ENCODE data around the gene RPL37A.

Gene RPL37A

GRCh38 chr2:216493334-216493685 is 5.3 kb upstream of the RPL37A start:
- peak overlapping the region; percentile 51 for H3K27ac ChIP-seq
- no peak for DNase-seq (ENCODE audit: low spot score)
- POLR2A ChIA-PET (ENCODE audit: low non-redundant PET) = no interaction called here
- no peak for TF ChIP-seq CTCF (conservative IDR thresholded peaks at IDR 0.05; ENCODE audit: low read depth)
- CTCF ChIA-PET = no interaction called here

- CTCF ChIA-PET = no interaction called here
- TF ChIP-seq CTCF (conservative IDR thresholded peaks at IDR 0.05; ENCODE audit: low read depth) = no peak
- no peak for DNase-seq (ENCODE audit: low spot score)
- POLR2A ChIA-PET (ENCODE audit: low non-redundant PET) = no interaction called here
- peak overlapping the region; percentile 58; the same call in 1 of the 2 replicates for H3K27ac ChIP-seq
These were observed 3.0 kb upstream of the RPL37A start for GRCh38 chr2:216495656-216496055.

- no peak for DNase-seq (ENCODE audit: low spot score)
- TF ChIP-seq CTCF (conservative IDR thresholded peaks at IDR 0.05; ENCODE audit: low read depth) = no peak
- CTCF ChIA-PET = interaction anchor here (0.6 kb wide), 1 partner anchor 169 kb away, joined by 4 read pairs; no protein-coding TSS in a partner anchor
- peak overlapping the region; percentile 82 for H3K27ac ChIP-seq
- POLR2A ChIA-PET (ENCODE audit: low non-redundant PET) = interaction anchor here (1.0 to 1.6 kb wide), 2 partner anchors 12 to 168 kb away, joined by 3 to 6 read pairs; no protein-coding TSS in a partner anchor
These were observed 1.1 kb upstream of the RPL37A start for GRCh38 chr2:216497382-216498069.

GRCh38 chr2:216498070-216498378 is 620 bp upstream of the RPL37A start:
- no peak for TF ChIP-seq CTCF (conservative IDR thresholded peaks at IDR 0.05; ENCODE audit: low read depth)
- ChIA-PET CTCF (no interaction called here), POLR2A (ENCODE audit: low non-redundant PET) (interaction anchor here (1.0 to 1.6 kb wide), 2 partner anchors 12 to 167 kb away, joined by 3 to 6 read pairs; no protein-coding TSS in a partner anchor)
- DNase-seq (ENCODE audit: low spot score) = no peak
- H3K27ac ChIP-seq = peak overlapping the region; percentile 82

GRCh38 chr2:216499641-216500218 is 1.1 kb downstream of the RPL37A start:
- H3K27ac ChIP-seq = no peak overlapping the region
- TF ChIP-seq CTCF (conservative IDR thresholded peaks at IDR 0.05; ENCODE audit: low read depth) = no peak
- DNase-seq (ENCODE audit: low spot score) = no peak
- CTCF ChIA-PET = no interaction called here
- POLR2A ChIA-PET (ENCODE audit: low non-redundant PET) = no interaction called here

- ChIA-PET POLR2A (ENCODE audit: low non-redundant PET) (no interaction called here), CTCF (no interaction called here)
- no peak for TF ChIP-seq CTCF (conservative IDR thresholded peaks at IDR 0.05; ENCODE audit: low read depth)
- no peak for DNase-seq (ENCODE audit: low spot score)
- no peak overlapping the region for H3K27ac ChIP-seq
These were observed 1.9 kb downstream of the RPL37A start for GRCh38 chr2:216500572-216500971.

All from RWPE1 (cell line).